A549 (cell line): ENCODE data around the gene CTBP1.

Source experiments
- BHLHE40 ChIP-seq: IDR thresholded peaks from 2 replicates; pipeline ENCODE4 v1.6.1; 2012; ENCODE audit warnings: low read depth, low read length, inconsistent platforms
- CHD2 ChIP-seq: fragments of 150-350 bp; IDR thresholded peaks from 2 replicates; pipeline ENCODE4 v1.6.1; 2014; ENCODE audit warnings: low read length; ENCODE audit not compliant: partially characterized antibody
- EHMT2 ChIP-seq: fragments of 200-600 bp; sonication (generic); IDR thresholded peaks from 2 replicates; pipeline ENCODE4 v1.6.1; 2016; ENCODE audit warnings: antibody characterized with exemption, low read depth, mild to moderate bottlenecking, moderate library complexity
- KDM5A ChIP-seq: fragments of 200-600 bp; sonication (generic); IDR thresholded peaks from 2 replicates; pipeline ENCODE4 v1.6.1; 2016; ENCODE audit warnings: antibody characterized with exemption, mild to moderate bottlenecking
- NR3C1 ChIP-seq: fragments of >200 bp; sonication (Bioruptor Twin); formaldehyde crosslinking; IDR thresholded peaks from 3 replicates; pipeline ENCODE4 v1.6.1; 2017
- POLR2A ChIP-seq: IDR thresholded peaks from 2 replicates; pipeline ENCODE4 v1.6.1; 2012; ENCODE audit warnings: mild to moderate bottlenecking, low read length
- RAD21 ChIP-seq, 2 experiments: fragments of >200 bp in 1 of 2; sonication (Bioruptor Twin) in 1 of 2; formaldehyde crosslinking in 1 of 2; IDR thresholded peaks in 1 of 2; conservative IDR thresholded peaks in 1 of 2; 2 replicates in 1 of 2; 3 replicates in 1 of 2; pipeline ENCODE4 v1.6.1; 2012 to 2018; ENCODE audit warnings: inconsistent platforms in 1 of 2
- RFX5 ChIP-seq: fragments of 450-650 bp; IDR thresholded peaks from 2 replicates; pipeline ENCODE4 v1.7.1; 2014; ENCODE audit warnings: antibody characterized with exemption, mild to moderate bottlenecking, moderate library complexity
- TF ChIP-seq, protein P1 (sequence below): fragments of >200 bp; sonication (Bioruptor Twin); formaldehyde crosslinking; IDR thresholded peaks from 3 replicates; pipeline ENCODE4 v1.5.1; 2016

DNA sequence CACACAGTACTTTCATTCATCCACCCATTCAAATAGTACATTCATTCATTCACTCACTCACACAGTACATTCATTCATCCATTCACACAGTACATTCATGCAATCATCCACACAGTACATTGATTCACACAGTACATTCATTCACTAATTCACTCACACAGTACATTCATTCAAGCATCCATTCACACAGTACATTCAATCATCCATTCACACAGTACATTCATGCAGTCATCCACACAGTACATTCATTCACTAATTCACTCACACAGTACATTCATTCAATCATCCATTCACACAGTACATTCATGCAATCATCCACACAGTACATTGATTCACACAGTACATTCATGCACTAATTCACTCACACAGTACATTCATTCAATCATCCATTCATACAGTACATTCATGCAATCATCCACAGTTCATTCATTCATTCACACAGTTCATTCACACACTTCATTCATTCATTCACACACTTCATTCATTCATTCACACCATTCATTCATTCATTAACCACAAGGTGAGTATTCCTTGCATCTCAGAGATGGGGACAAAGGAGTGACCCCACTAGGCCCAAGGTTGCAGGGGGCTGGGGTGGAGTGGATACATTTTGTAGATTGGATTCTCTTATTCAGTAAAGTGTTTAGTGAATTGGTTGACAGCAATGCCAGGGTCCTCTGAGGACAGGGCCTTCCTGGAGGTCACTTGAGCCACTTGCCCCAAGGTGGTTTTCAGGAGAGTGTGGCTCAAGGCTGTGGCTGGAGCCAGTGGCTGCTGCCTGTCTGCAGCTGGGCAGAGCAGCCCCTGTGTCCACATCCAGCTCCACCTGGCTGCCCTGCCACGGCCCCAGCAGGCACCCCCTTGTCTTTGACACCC is 72.3 kb downstream of the CTBP1 start:
- TF ChIP-seq NR3C1 (no peak), POLR2A (no peak), EHMT2 (no peak), BHLHE40 (no peak), RFX5 (no peak), CHD2 (no peak), RAD21 (conservative IDR thresholded peaks at IDR 0.05 in 1 of 2, IDR thresholded peaks at IDR 0.05 in 1 of 2) (no peak), KDM5A (no peak)
- TF ChIP-seq, protein P1, sequence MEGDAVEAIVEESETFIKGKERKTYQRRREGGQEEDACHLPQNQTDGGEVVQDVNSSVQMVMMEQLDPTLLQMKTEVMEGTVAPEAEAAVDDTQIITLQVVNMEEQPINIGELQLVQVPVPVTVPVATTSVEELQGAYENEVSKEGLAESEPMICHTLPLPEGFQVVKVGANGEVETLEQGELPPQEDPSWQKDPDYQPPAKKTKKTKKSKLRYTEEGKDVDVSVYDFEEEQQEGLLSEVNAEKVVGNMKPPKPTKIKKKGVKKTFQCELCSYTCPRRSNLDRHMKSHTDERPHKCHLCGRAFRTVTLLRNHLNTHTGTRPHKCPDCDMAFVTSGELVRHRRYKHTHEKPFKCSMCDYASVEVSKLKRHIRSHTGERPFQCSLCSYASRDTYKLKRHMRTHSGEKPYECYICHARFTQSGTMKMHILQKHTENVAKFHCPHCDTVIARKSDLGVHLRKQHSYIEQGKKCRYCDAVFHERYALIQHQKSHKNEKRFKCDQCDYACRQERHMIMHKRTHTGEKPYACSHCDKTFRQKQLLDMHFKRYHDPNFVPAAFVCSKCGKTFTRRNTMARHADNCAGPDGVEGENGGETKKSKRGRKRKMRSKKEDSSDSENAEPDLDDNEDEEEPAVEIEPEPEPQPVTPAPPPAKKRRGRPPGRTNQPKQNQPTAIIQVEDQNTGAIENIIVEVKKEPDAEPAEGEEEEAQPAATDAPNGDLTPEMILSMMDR: no peak
